Activated T-cell treated with anti-CD3 and anti-CD28 coated beads, Interleukin-2, amount 50 U/mL, for 48 hours (primary cell): Measurements from ENCODE around the gene MSRB2.
"Not testable (repeated sequence)": the region's sequence is repeated elsewhere in the genome, so short reads cannot be mapped to it uniquely, and the experiment has no call there.

Experiments
- DNase-seq, 2 experiments: peaks; one replicate each; pipeline ENCODE4 v3.0.0-alpha.2; 2020

Gene MSRB2

GRCh38 chr10:23095404-23095965 is at the start of gene MSRB2:
Gene MSRB2 (plus strand): TSS chr10:23095579. CDS start chr10:23095609, 30 bp downstream.
- peak; percentile 72 to 77 for DNase-seq

- DNase-seq, result no peak
Measured at GRCh38 chr10:23046027-23046426, 49.4 kb upstream of the MSRB2 start.

GRCh38 chr10:23047201-23048050 is 48.0 kb upstream of the MSRB2 start:
- DNase-seq, result no peak

GRCh38 chr10:23048191-23048590 is 47.2 kb upstream of the MSRB2 start:
- DNase-seq, result no peak

- no peak for DNase-seq
Measured at GRCh38 chr10:23051278-23051677, 44.1 kb upstream of the MSRB2 start.

- no peak for DNase-seq
Measured at GRCh38 chr10:23051855-23052331, 43.5 kb upstream of the MSRB2 start.

GRCh38 chr10:23053036-23053435 is 42.3 kb upstream of the MSRB2 start:
- DNase-seq, result no peak

- no peak for DNase-seq
Measured at GRCh38 chr10:23055424-23056185, 39.8 kb upstream of the MSRB2 start.

GRCh38 chr10:23056186-23056579 is 39.2 kb upstream of the MSRB2 start:
- no peak for DNase-seq

GRCh38 chr10:23058366-23058765 is 37.0 kb upstream of the MSRB2 start:
- DNase-seq, result no peak

- no peak for DNase-seq
Measured at GRCh38 chr10:23060918-23061317, 34.5 kb upstream of the MSRB2 start.

GRCh38 chr10:23063045-23063972 is 32.1 kb upstream of the MSRB2 start:
- no peak for DNase-seq

GRCh38 chr10:23063973-23064812 is 31.2 kb upstream of the MSRB2 start:
- no peak for DNase-seq

GRCh38 chr10:23064813-23065114 is 30.6 kb upstream of the MSRB2 start:
- DNase-seq, result not testable (repeated sequence)

GRCh38 chr10:23065181-23065948 is 30.0 kb upstream of the MSRB2 start:
- no peak for DNase-seq

- DNase-seq, result no peak
Measured at GRCh38 chr10:23067337-23067736, 28.0 kb upstream of the MSRB2 start.

GRCh38 chr10:23067939-23068775 is 27.2 kb upstream of the MSRB2 start:
- DNase-seq, result peak; percentile 74 to 75

GRCh38 chr10:23069019-23069815 is 26.2 kb upstream of the MSRB2 start:
- no peak for DNase-seq
